GM21723 (cell line): ENCODE data around the gene MAP4K4.

ENCODE experiments used
- ATAC-seq: cut with Tn5 transposase; IDR thresholded peaks from one replicate; pipeline ENCODE4 v1.9.1; 2021; ENCODE audit warnings: mild to moderate bottlenecking, moderate library complexity; ENCODE audit not compliant: unreplicated experiment

MAP4K4 gene

DNA sequence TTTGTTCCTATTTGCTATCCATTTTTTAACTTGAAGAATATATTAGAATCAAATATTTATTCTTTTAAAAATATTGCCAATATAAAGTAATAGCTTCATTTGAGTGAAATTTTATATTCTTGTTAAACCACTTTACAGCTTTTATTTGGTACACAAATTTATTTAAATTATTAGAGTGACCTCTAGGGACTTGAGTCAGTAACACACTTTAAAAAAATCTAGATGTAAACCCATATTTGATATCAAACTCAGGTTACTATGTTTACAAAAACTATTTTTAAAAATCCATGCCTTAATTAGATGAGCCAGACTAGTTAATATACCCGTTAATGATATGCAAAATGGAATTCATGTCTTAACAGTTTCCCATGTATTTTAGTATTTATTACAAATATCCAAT, 134.6 kb downstream of the MAP4K4 start:
- ATAC-seq = no peak

DNA sequence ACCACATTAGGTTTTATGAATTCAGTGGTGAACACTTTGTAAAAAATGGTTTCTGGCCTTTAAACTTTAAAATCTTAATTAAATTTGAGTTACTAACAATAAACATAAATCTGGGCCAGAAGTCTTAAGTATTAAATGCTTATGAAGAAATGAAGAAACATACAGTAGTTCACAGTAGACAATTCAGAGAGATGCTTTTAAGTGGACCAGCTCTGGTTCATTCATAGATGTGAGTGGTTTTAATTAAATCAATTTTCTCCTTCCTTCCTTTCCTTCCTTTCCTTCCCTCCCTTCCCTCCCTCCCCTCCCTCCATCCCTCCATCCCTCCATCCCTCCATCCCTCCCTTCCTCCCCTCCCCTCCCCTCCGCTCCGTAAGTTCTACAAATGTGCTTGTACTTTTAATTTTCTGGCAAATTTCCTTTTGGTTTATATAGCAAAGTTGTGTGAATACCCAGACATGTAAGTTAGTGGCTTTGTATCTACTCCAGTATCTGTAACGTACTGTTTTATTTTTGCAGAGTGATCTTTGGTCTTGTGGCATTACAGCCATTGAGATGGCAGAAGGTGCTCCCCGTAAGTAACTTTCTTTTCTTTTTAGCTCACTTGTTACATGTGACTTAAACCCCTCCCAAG, 136.5 kb downstream of the MAP4K4 start:
- no peak for ATAC-seq

- no peak for ATAC-seq
These were observed 139.8 kb downstream of the MAP4K4 start for GRCh38 chr2:101837354-101837753.

DNA sequence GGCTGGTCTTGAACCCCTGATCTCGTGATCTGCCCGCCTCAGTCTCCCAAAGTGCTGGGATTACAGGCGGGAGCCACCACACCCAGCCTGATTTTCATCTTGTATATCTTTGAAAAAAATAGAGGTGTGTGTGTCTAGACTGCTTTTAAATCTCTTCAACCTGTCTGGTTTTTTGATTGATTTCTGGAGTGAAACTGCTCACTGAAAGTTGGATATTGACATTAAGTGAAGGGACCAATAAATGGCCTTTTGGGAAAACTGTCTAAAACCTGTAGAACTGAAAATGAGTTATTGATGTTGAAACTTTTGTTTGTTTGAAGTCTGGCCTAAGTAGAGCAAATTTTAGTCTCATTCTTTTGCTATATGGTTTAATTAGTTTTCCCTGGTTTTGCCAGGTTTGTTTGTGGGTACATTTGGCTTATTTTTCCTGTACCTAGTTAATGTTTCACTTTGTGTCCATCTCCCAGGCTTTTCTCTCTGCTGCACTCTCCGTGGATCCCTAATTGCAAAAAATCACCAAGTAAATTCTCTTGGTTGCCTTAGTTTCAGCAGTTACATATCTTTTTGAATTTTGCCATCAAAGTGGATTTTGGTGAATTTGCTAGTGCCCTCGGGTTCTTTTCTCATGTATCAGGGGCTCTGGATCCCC, 144.3 kb downstream of the MAP4K4 start:
- no peak for ATAC-seq

GRCh38 chr2:101842471-101842870, 145.0 kb downstream of the MAP4K4 start:
- no peak for ATAC-seq

DNA sequence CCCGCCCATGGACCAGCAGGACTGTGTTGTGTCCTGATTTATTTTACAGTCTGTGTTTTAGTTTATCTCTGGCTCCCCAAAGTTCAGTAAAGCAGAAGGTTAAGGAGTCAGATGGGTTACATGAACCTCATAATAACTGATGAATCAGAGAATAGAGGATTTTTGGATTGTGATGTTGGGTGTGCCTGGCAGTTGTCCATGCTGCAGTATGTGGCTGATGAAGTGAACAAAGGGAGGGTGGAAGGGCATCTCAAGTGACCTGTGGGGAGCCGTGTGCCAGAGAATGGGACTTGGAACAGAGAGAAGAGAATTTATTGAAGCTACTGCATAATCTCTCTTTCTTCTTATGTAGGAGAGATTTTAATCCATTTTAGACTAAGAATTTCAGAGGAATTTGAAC, 145.5 kb downstream of the MAP4K4 start:
- ATAC-seq = no peak

GRCh38 chr2:101843471-101843870, 146.0 kb downstream of the MAP4K4 start:
- ATAC-seq = no peak

DNA sequence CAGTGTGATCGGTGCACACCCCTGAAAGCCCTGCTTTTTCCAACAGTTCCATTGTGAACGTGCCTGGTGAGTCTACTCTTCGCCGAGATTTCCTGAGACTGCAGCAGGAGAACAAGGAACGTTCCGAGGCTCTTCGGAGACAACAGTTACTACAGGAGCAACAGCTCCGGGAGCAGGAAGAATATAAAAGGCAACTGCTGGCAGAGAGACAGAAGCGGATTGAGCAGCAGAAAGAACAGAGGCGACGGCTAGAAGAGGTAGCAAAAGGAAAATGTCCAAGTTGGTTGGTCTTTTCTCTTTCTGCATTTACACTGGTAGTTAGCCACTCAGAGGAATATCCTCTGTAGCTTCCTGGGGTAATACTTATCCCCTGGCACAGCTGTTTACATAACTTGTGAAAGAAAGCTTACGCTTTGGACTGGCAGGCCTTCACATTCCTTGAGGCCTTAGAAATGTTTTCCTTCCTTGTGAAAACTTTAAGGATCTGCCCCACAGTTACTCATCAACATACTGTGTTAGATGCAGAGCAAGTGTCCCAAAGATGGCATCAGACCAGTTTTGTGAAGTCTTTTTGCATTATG, 146.6 kb downstream of the MAP4K4 start:
- no peak for ATAC-seq

DNA sequence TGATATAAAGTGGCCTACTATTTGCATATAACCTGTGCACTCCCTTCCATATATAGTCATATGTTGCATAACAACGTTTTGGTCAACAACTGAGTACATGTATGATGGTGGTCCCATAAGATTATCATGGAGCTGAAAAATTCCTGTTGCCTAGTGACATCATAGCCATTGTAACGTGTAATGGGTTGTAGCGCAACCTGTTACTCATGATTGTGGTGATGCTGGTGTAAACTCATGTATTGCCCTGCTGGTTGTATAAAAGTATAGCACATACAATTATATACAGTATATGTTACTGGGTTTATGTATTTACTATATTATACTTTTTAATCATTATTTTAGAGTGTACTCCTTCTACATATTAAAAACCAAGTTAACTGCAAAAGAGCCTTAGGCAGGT, 149.5 kb downstream of the MAP4K4 start:
- no peak for ATAC-seq

GRCh38 chr2:101847661-101848339, 150.3 kb downstream of the MAP4K4 start:
- ATAC-seq = no peak

DNA sequence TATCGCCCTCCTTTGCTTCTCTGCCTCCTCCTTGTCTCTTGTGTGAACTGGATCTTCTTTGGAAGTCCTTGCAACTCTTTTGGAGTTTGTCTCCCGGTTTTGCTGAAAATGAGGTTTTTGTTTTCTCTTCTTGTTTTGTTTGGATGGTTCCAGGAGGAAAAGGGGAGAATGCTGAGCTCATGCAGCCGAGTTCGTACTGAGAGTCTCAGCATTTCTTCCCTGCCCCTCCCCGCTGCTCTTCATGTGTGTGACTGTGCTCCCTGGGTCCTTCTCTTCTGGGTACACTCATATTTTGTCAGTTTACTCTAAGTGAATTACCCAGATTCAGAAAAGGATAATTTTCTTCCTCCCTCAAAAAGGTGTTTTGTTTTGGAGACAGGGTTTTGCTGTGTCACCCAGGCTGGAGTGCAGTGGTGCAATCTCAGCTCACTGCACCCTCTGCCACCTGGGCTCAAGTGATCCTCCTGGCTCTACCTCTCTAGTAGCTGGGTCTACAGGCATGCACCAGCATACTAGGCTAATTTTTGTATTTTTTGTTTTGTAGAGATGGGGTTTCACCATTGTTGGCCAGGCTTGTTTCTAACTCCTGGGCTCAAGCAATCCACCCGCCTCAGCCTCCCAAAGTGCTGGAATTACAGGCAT, 151.4 kb downstream of the MAP4K4 start:
- no peak for ATAC-seq

DNA sequence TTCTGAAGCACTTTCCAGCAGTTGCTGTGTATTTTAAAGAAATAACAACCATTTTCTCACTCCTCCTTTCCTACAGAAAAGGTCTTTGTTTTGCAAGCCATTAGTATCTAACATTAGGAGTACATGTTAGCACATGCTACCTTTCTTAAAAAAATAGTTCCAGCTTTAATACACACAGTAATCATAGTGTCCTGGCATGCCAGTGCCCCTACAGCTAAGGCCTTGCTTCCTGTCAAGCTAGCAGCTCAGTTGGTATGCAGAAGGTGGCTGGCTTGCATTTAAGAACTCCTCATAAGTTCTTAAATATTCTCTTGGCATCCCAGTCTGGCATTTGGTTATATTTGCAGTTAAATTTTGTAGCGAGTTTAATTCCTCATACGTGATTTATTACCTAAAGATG, 152.9 kb downstream of the MAP4K4 start:
- no peak for ATAC-seq

DNA sequence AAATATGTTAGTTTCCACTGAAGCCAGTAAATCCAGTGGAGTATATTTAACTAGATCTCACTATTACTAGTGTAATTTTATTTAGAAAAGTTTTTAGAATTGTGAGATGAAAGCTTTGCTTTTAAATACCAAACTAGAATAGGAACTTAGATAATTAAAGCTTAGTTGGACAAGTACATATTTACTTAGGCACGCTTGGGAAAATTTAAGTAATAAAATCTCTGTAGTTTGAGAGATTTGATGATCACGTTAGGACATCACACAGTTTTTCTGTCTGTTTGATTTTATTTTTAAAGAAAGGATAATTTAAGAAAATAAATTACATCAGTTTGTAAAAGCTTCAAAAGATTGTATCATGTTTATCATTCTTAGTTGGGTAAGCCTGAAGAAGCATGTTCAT, 153.5 kb downstream of the MAP4K4 start:
- no peak for ATAC-seq

DNA sequence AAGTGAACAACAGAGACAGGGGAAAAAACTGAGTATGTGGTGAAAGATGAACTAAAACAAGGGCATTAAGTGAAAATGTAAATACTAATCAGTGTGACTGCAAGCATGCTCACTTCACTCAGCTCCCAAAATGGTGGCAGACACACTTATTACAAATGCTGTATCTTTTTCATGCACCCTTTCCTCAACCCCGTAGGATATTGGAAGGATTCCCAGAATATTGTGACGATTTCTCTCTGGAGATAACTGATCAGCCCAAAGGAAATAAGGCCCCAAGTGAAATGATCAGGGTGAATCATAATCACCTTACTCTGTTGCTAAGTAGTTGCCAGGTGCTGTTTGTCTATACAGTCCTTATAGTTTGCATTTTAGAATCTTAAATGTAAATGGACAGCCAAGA, 155.3 kb downstream of the MAP4K4 start:
- ATAC-seq = no peak

DNA sequence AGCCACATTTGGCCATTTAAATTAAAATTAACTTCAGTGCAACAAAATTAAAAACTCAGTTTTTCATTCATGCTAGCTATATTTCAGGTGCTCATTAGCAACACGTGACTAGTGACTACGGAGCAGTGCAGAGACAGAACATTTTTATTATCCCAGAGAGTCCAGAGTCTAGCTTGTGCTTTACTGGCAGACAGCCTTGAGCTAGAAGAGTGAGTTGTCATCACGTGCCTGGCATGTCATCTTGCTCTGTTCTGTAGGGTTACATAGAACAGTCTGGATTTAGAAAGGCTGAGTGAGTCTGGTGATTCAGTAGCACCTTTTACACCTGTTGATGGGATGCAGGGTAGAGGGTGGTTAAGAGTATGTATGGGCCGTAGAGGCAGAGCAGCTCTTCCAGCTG, 157.4 kb downstream of the MAP4K4 start:
- ATAC-seq = no peak

- no peak for ATAC-seq
These were observed 158.3 kb downstream of the MAP4K4 start for GRCh38 chr2:101855776-101856175.

DNA sequence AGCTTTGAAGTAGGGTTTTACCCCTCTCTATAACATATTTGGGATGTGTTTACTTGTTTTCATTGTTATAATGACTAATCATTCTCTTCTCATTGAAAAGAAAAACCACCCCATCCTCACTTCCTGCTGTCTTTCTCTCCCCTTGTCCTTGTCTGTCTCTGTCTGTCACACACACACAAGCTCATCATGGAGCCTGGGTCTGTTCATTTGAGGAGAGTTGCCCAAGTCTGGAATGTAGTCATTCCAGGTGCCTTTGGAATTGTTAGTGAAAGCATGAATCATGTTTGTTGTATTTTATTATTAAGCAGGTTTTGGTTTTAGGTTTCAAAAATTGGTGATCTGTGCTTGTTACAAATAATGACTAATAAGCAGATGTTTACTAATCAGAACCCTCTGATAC, 160.7 kb downstream of the MAP4K4 start:
- ATAC-seq = no peak

DNA sequence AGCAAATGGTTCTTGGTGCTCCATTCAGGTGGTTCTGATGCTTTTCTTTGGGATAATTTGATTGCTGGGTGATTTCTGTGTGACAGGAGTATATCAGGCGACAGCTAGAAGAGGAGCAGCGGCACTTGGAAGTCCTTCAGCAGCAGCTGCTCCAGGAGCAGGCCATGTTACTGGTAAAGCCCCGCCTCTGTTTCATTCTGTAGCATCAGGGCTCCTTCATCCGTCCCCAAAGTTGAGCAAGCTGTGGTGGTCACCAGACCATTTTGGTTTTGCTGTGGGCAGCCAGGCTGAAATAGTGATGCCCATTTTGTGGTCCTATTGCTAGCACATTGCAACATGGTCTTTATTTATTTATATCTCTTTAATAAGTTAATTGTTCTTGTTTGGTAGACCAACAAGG, 161.4 kb downstream of the MAP4K4 start:
- no peak for ATAC-seq

- no peak for ATAC-seq
These were observed 162.1 kb downstream of the MAP4K4 start for GRCh38 chr2:101859604-101860003.

- ATAC-seq = no peak
These were observed 162.7 kb downstream of the MAP4K4 start for GRCh38 chr2:101860157-101860556.

- no peak for ATAC-seq
These were observed 163.3 kb downstream of the MAP4K4 start for GRCh38 chr2:101860782-101861181.

DNA sequence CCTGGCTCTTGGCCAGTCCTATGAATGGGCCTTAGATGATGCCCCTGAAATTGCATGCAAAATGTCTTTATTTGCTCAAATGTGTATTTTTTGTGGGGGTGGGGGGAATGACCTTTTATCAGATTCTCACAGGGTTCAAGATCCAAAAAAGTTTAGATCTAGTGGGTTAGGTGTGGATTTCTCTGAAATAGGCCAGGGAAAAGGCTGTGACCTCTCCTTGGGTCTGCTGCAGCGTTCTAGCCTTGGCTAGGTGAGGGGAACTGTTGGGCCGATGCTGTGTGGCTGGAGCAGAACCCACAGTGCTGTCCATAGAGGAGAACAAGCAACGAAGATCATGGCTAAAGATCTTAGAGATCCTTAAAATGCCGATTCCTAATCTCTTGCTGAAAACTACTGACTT, 163.9 kb downstream of the MAP4K4 start:
- ATAC-seq = no peak
